ENCODE results near the gene LRP1B. TPM values are rescaled to one million over a fixed set of nuclear protein-coding genes. Genes with fewer than 3 reads are reported as not detected.

The LRP1B gene
- total and polyA plus RNA-seq, 7 experiments from 2014 or later = 0.10 TPM; not detected in 6

GRCh38 chr2:141151611-141152286 lies 979.1 kb downstream of the LRP1B start:
- Mint-ChIP-seq H3K4me1 (peaks cover 0 to 3% (median 0%) of the 10 kb centered on the region in 7 donors), H3K27ac (no peak overlapping the region), H3K9me3 (peaks cover 0 to 5% (median 0%) of the 10 kb centered on the region in 11 donors), H3K4me3 (no peak overlapping the region), H3K36me3 (no peaks in the 10 kb centered on the region), H3K27me3 (no peaks in the 10 kb centered on the region)
- Histone ChIP-seq H3K36me3 (ENCODE audit: control insufficient read depth in 2 of 3, insufficient read depth in 3 of 3, low read length in 3 of 3) (no peaks in the 10 kb centered on the region), H3K4me3 (ENCODE audit: low read length) (no peak overlapping the region), H3K27me3 (ENCODE audit: control insufficient read depth in 2 of 2, insufficient read depth in 2 of 2, low read length in 2 of 2) (no peaks in the 10 kb centered on the region), H3K27ac (ENCODE audit: low read depth, low read length) (no peak overlapping the region), H3K4me1 (ENCODE audit: control insufficient read depth in 2 of 2, insufficient read depth in 2 of 2, low read length in 2 of 2) (no peaks in the 10 kb centered on the region), H3K9me3 (ENCODE audit: control insufficient read depth in 2 of 3, low read length in 3 of 3) (no peaks in the 10 kb centered on the region)
- DNase-seq (no peak), ATAC-seq (no peak)
- intact Hi-C loops (cut with micrococcal nuclease) = no loop called here
- ChIA-PET CTCF (no interaction called here), POLR2A (no interaction called here)

GRCh38 chr2:141142025-141142424 lies 988.8 kb downstream of the LRP1B start:
- no peak for DNase-seq
- peaks cover 0 to 8% (median 0%) of the 10 kb centered on the region in 7 donors for H3K4me1 Mint-ChIP-seq
- no peaks in the 10 kb centered on the region for H3K36me3 ChIP-seq (ENCODE audit: control insufficient read depth in 2 of 3, insufficient read depth in 3 of 3, low read length in 3 of 3)
- H3K27me3 Mint-ChIP-seq = no peaks in the 10 kb centered on the region
- no peaks in the 10 kb centered on the region for H3K27me3 ChIP-seq (ENCODE audit: control insufficient read depth in 2 of 2, insufficient read depth in 2 of 2, low read length in 2 of 2)
- POLR2A ChIA-PET = no interaction called here
- intact Hi-C loops (cut with micrococcal nuclease) = no loop called here
- no peaks in the 10 kb centered on the region for H3K36me3 Mint-ChIP-seq
- CTCF ChIA-PET = no interaction called here
- no peak overlapping the region for H3K4me3 ChIP-seq (ENCODE audit: low read length)
- no peaks in the 10 kb centered on the region for H3K4me1 ChIP-seq (ENCODE audit: control insufficient read depth in 2 of 2, insufficient read depth in 2 of 2, low read length in 2 of 2)
- H3K4me3 Mint-ChIP-seq = no peak overlapping the region
- no peak overlapping the region for H3K27ac ChIP-seq (ENCODE audit: low read depth, low read length)
- H3K27ac Mint-ChIP-seq = no peak overlapping the region
- H3K9me3 Mint-ChIP-seq = peaks cover 0 to 25% (median 2%) of the 10 kb centered on the region in 11 donors
- no peaks in the 10 kb centered on the region for H3K9me3 ChIP-seq (ENCODE audit: control insufficient read depth in 2 of 3, low read length in 3 of 3)
- ATAC-seq = no peak

- ATAC-seq = no peak
- Histone ChIP-seq H3K36me3 (ENCODE audit: control insufficient read depth in 2 of 3, insufficient read depth in 3 of 3, low read length in 3 of 3) (no peaks in the 10 kb centered on the region), H3K27me3 (ENCODE audit: control insufficient read depth in 2 of 2, insufficient read depth in 2 of 2, low read length in 2 of 2) (no peaks in the 10 kb centered on the region), H3K4me1 (ENCODE audit: control insufficient read depth in 2 of 2, insufficient read depth in 2 of 2, low read length in 2 of 2) (no peaks in the 10 kb centered on the region), H3K27ac (ENCODE audit: low read depth, low read length) (no peak overlapping the region), H3K4me3 (ENCODE audit: low read length) (no peak overlapping the region), H3K9me3 (ENCODE audit: control insufficient read depth in 2 of 3, low read length in 3 of 3) (no peaks in the 10 kb centered on the region)
- DNase-seq = no peak
- H3K36me3 Mint-ChIP-seq = no peaks in the 10 kb centered on the region
- peaks cover 0 to 26% (median 3%) of the 10 kb centered on the region in 11 donors for H3K9me3 Mint-ChIP-seq
- H3K27ac Mint-ChIP-seq = no peak overlapping the region
- no peaks in the 10 kb centered on the region for H3K27me3 Mint-ChIP-seq
- peak overlapping the region in 1 of 10 donors; percentile 15 for H3K4me3 Mint-ChIP-seq
- peaks cover 0 to 12% (median 0%) of the 10 kb centered on the region in 7 donors for H3K4me1 Mint-ChIP-seq
- POLR2A ChIA-PET = no interaction called here
- CTCF ChIA-PET = interaction anchor here (0.6 kb wide), 1 partner anchor 211 kb away, joined by 4 read pairs; no protein-coding TSS in a partner anchor
- intact Hi-C loops (cut with micrococcal nuclease) = no loop called here
Observed at GRCh38 chr2:141137122-141137693, 993.6 kb downstream of the LRP1B start.

GRCh38 chr2:141133883-141134282 lies 996.9 kb downstream of the LRP1B start:
- Mint-ChIP-seq H3K27me3 (no peaks in the 10 kb centered on the region), H3K4me3 (no peak overlapping the region), H3K36me3 (no peaks in the 10 kb centered on the region), H3K4me1 (peaks cover 0 to 12% (median 0%) of the 10 kb centered on the region in 7 donors), H3K9me3 (peaks cover 0 to 33% (median 3%) of the 10 kb centered on the region in 11 donors), H3K27ac (no peak overlapping the region)
- Histone ChIP-seq H3K4me3 (ENCODE audit: low read length) (no peak overlapping the region), H3K27me3 (ENCODE audit: control insufficient read depth in 2 of 2, insufficient read depth in 2 of 2, low read length in 2 of 2) (no peaks in the 10 kb centered on the region), H3K9me3 (ENCODE audit: control insufficient read depth in 2 of 3, low read length in 3 of 3) (no peaks in the 10 kb centered on the region), H3K4me1 (ENCODE audit: control insufficient read depth in 2 of 2, insufficient read depth in 2 of 2, low read length in 2 of 2) (no peaks in the 10 kb centered on the region), H3K36me3 (ENCODE audit: control insufficient read depth in 2 of 3, insufficient read depth in 3 of 3, low read length in 3 of 3) (no peaks in the 10 kb centered on the region), H3K27ac (ENCODE audit: low read depth, low read length) (no peak overlapping the region)
- CTCF ChIA-PET = no interaction called here
- intact Hi-C loops (cut with micrococcal nuclease) = no loop called here
- POLR2A ChIA-PET = no interaction called here
- DNase-seq = no peak
- ATAC-seq = no peak

- CTCF ChIA-PET = no interaction called here
- no peak for DNase-seq
- no peak overlapping the region for H3K4me3 Mint-ChIP-seq
- H3K4me3 ChIP-seq (ENCODE audit: low read length) = no peak overlapping the region
- no peaks in the 10 kb centered on the region for H3K27me3 ChIP-seq (ENCODE audit: control insufficient read depth in 2 of 2, insufficient read depth in 2 of 2, low read length in 2 of 2)
- H3K4me1 ChIP-seq (ENCODE audit: control insufficient read depth in 2 of 2, insufficient read depth in 2 of 2, low read length in 2 of 2) = no peaks in the 10 kb centered on the region
- no peak overlapping the region for H3K27ac Mint-ChIP-seq
- H3K9me3 ChIP-seq (ENCODE audit: control insufficient read depth in 2 of 3, low read length in 3 of 3) = no peaks in the 10 kb centered on the region
- H3K27me3 Mint-ChIP-seq = no peaks in the 10 kb centered on the region
- intact Hi-C loops (cut with micrococcal nuclease) = no loop called here
- peaks cover 2 to 16% (median 6%) of the 10 kb centered on the region in 11 donors for H3K9me3 Mint-ChIP-seq
- H3K27ac ChIP-seq (ENCODE audit: low read depth, low read length) = no peak overlapping the region
- H3K4me1 Mint-ChIP-seq = no peaks in the 10 kb centered on the region
- ATAC-seq = no peak
- POLR2A ChIA-PET = no interaction called here
- H3K36me3 Mint-ChIP-seq = no peaks in the 10 kb centered on the region
- H3K36me3 ChIP-seq (ENCODE audit: control insufficient read depth in 2 of 3, insufficient read depth in 3 of 3, low read length in 3 of 3) = no peaks in the 10 kb centered on the region
Observed at GRCh38 chr2:141125432-141125831, 1005.4 kb downstream of the LRP1B start.

- no peak overlapping the region for H3K4me3 ChIP-seq (ENCODE audit: low read length)
- no peaks in the 10 kb centered on the region for H3K9me3 ChIP-seq (ENCODE audit: control insufficient read depth in 2 of 3, low read length in 3 of 3)
- Mint-ChIP-seq H3K4me3 (no peak overlapping the region), H3K4me1 (no peaks in the 10 kb centered on the region), H3K36me3 (no peaks in the 10 kb centered on the region), H3K27me3 (no peaks in the 10 kb centered on the region), H3K9me3 (peaks cover 0 to 9% (median 2%) of the 10 kb centered on the region in 11 donors), H3K27ac (no peak overlapping the region)
- ChIA-PET POLR2A (no interaction called here), CTCF (no interaction called here)
- ATAC-seq (no peak), DNase-seq (no peak)
- H3K36me3 ChIP-seq (ENCODE audit: control insufficient read depth in 2 of 3, insufficient read depth in 3 of 3, low read length in 3 of 3) = no peaks in the 10 kb centered on the region
- no peaks in the 10 kb centered on the region for H3K4me1 ChIP-seq (ENCODE audit: control insufficient read depth in 2 of 2, insufficient read depth in 2 of 2, low read length in 2 of 2)
- H3K27me3 ChIP-seq (ENCODE audit: control insufficient read depth in 2 of 2, insufficient read depth in 2 of 2, low read length in 2 of 2) = no peaks in the 10 kb centered on the region
- H3K27ac ChIP-seq (ENCODE audit: low read depth, low read length) = no peak overlapping the region
- intact Hi-C loops (cut with micrococcal nuclease) = no loop called here
Observed at GRCh38 chr2:141118836-141119235, 1012.0 kb downstream of the LRP1B start.

- Histone ChIP-seq H3K36me3 (ENCODE audit: control insufficient read depth in 2 of 3, insufficient read depth in 3 of 3, low read length in 3 of 3) (no peaks in the 10 kb centered on the region), H3K4me3 (ENCODE audit: low read length) (no peak overlapping the region), H3K9me3 (ENCODE audit: control insufficient read depth in 2 of 3, low read length in 3 of 3) (no peaks in the 10 kb centered on the region), H3K27me3 (ENCODE audit: control insufficient read depth in 2 of 2, insufficient read depth in 2 of 2, low read length in 2 of 2) (no peaks in the 10 kb centered on the region), H3K4me1 (ENCODE audit: control insufficient read depth in 2 of 2, insufficient read depth in 2 of 2, low read length in 2 of 2) (no peaks in the 10 kb centered on the region), H3K27ac (ENCODE audit: low read depth, low read length) (no peak overlapping the region)
- ATAC-seq = no peak
- ChIA-PET CTCF (no interaction called here), POLR2A (no interaction called here)
- peaks cover 0 to 17% (median 3%) of the 10 kb centered on the region in 11 donors for H3K9me3 Mint-ChIP-seq
- peaks cover 0 to 2% (median 0%) of the 10 kb centered on the region in 7 donors for H3K4me1 Mint-ChIP-seq
- no peak overlapping the region for H3K4me3 Mint-ChIP-seq
- intact Hi-C loops (cut with micrococcal nuclease) = no loop called here
- no peaks in the 10 kb centered on the region for H3K27me3 Mint-ChIP-seq
- H3K36me3 Mint-ChIP-seq = no peaks in the 10 kb centered on the region
- no peak for DNase-seq
- H3K27ac Mint-ChIP-seq = no peak overlapping the region
Observed at GRCh38 chr2:141113301-141113700, 1017.5 kb downstream of the LRP1B start.

Data from naive thymus-derived CD4-positive, alpha-beta T cell (primary cell).